GM12878 (cell line): ENCODE measurements around the gene IRGC.

ENCODE experiments used
- CTCF ChIP-seq, 3 experiments: IDR thresholded peaks in 2 of 3; conservative IDR thresholded peaks in 1 of 3; 2 replicates each; pipeline ENCODE4 v1.5.1; 2011; ENCODE audit warnings: low read depth in 3 of 3, low read length in 3 of 3, mild to moderate bottlenecking in 3 of 3, control low read depth in 2 of 3, moderate library complexity in 2 of 3, inconsistent platforms in 1 of 3, mixed read lengths in 1 of 3; ENCODE audit not compliant: control insufficient read depth in 2 of 3, insufficient read depth in 1 of 3; ENCODE audit errors: extremely low read depth in 1 of 3
- EP300 ChIP-seq, 2 experiments: fragments of 150-350 bp in 1 of 2; IDR thresholded peaks; 2 replicates each; pipeline ENCODE4 v1.6.1; 2011 to 2012; ENCODE audit warnings: low read depth in 2 of 2, low read length in 2 of 2, borderline replicate concordance in 1 of 2, improper control_type of control experiment in 1 of 2, inconsistent platforms in 1 of 2; ENCODE audit not compliant: control insufficient read depth in 1 of 2
- FOS ChIP-seq: IDR thresholded peaks from 3 replicates; pipeline ENCODE4 v1.6.1; 2011; ENCODE audit warnings: borderline replicate concordance; ENCODE audit not compliant: insufficient read length; ENCODE audit errors: extremely low read depth
- IRF5 ChIP-seq: fragments of 450-650 bp; IDR thresholded peaks from 2 replicates; pipeline ENCODE4 v1.6.1; 2017; ENCODE audit warnings: borderline replicate concordance
- JUND ChIP-seq: IDR thresholded peaks from 2 replicates; pipeline ENCODE4 v1.6.1; 2012; ENCODE audit warnings: low read depth, mild to moderate bottlenecking, low read length, improper control_type of control experiment, moderate library complexity
- REST ChIP-seq: IDR thresholded peaks from 2 replicates; pipeline ENCODE4 v1.6.1; 2012; ENCODE audit warnings: mild to moderate bottlenecking, low read depth, low read length
- SMAD1 ChIP-seq: fragments of 450-650 bp; IDR thresholded peaks from 2 replicates; pipeline ENCODE4 v1.6.1; 2018; ENCODE audit warnings: mild to moderate bottlenecking, low read depth; ENCODE audit not compliant: partially characterized antibody
- SREBF2 ChIP-seq: IDR thresholded peaks from 2 replicates; pipeline ENCODE4 v1.6.1; 2012; ENCODE audit warnings: mild to moderate bottlenecking, low read length
- SRF ChIP-seq, 2 experiments: IDR thresholded peaks; 2 replicates each; pipeline ENCODE4 v1.6.1; 2011; ENCODE audit warnings: low read depth in 2 of 2, low read length in 2 of 2, mild to moderate bottlenecking in 1 of 2, moderate library complexity in 1 of 2
- ZBTB33 ChIP-seq: fragments of 450-650 bp; IDR thresholded peaks from 2 replicates; pipeline ENCODE4 v1.6.1; 2017; ENCODE audit warnings: mild to moderate bottlenecking
- ZNF24 ChIP-seq: fragments of 450-650 bp; IDR thresholded peaks from 2 replicates; pipeline ENCODE4 v1.6.1; 2017; ENCODE audit warnings: antibody characterized with exemption, mild to moderate bottlenecking
- ZNF274 ChIP-seq: IDR thresholded peaks from one replicate; pipeline ENCODE4 v1.8.0; 2011; ENCODE audit not compliant: insufficient read length, insufficient read depth

- TF ChIP-seq EP300 (IDR thresholded peaks at IDR 0.05; ENCODE audit: borderline replicate concordance in 1 of 2, control insufficient read depth in 1 of 2, low read depth in 2 of 2, low read length in 2 of 2) (no peak), CTCF (IDR thresholded peaks at IDR 0.05 in 2 of 3, conservative IDR thresholded peaks at IDR 0.05 in 1 of 3; ENCODE audit: control insufficient read depth in 2 of 3, extremely low read depth in 1 of 3, insufficient read depth in 1 of 3, low read depth in 3 of 3, low read length in 3 of 3) (no peak), FOS (no peak), ZNF274 (no peak), SREBF2 (no peak), REST (no peak), SMAD1 (no peak), IRF5 (no peak), ZBTB33 (no peak), JUND (no peak), ZNF24 (no peak), SRF (IDR thresholded peaks at IDR 0.05; ENCODE audit: low read depth in 2 of 2, low read length in 2 of 2) (no peak)
Measured at GRCh38 chr19:43713208-43713607, 2.7 kb upstream of the IRGC start.
